ENCODE measurements around the gene FYTTD1. TPM values are rescaled to one million over a fixed set of nuclear protein-coding genes. Genes with fewer than 3 reads are reported as not detected.

FYTTD1 gene
- total RNA-seq, 1 experiment from 2014 or later = 75.2 TPM

Other genes with a start within 250 kb of the FYTTD1 start
- 2.2 and 23.5 TPM in 2 replicates for gene BDH1, start 193.9 kb upstream of the FYTTD1 start, total RNA-seq (2014; rRNA removed; shearing (Covaris generic); ENCODE audit: low replicate concordance)
- gene RUBCN, start 13.0 kb upstream of the FYTTD1 start, total RNA-seq (2014; rRNA removed; shearing (Covaris generic); ENCODE audit: low replicate concordance) = 3.2 and 3.5 TPM in 2 replicates
- gene LRCH3, start 41.4 kb downstream of the FYTTD1 start, total RNA-seq (2014; rRNA removed; shearing (Covaris generic); ENCODE audit: low replicate concordance) = 20.3 and 32.8 TPM in 2 replicates
- 2,427 and 2,822 TPM in 2 replicates for gene RPL35A, start 200.3 kb downstream of the FYTTD1 start, total RNA-seq (2014; rRNA removed; shearing (Covaris generic); ENCODE audit: low replicate concordance)
- gene LMLN, start 210.3 kb downstream of the FYTTD1 start, total RNA-seq (2014; rRNA removed; shearing (Covaris generic); ENCODE audit: low replicate concordance) = 3.5 and 5.6 TPM in 2 replicates

Measured in MG63 (cell line).